ENCODE measurements around the gene FAM118A.
"Not testable (repeated sequence)": the region's sequence is repeated elsewhere in the genome, so short reads cannot be mapped to it uniquely, and the experiment has no call there.

The FAM118A gene

GRCh38 chr22:45309422-45310227 is at the start of gene FAM118A:
Gene FAM118A, plus strand, starts transcription at chr22:45309934. Its CDS starts 12,446 bp downstream, at chr22:45322380.
- peak; percentile 64 for DNase-seq (ENCODE audit: low read depth)
- peak within 1 kb of the TSS; percentile 88 for H3K4me3 ChIP-seq (ENCODE audit: low read depth, low read length)

DNA sequence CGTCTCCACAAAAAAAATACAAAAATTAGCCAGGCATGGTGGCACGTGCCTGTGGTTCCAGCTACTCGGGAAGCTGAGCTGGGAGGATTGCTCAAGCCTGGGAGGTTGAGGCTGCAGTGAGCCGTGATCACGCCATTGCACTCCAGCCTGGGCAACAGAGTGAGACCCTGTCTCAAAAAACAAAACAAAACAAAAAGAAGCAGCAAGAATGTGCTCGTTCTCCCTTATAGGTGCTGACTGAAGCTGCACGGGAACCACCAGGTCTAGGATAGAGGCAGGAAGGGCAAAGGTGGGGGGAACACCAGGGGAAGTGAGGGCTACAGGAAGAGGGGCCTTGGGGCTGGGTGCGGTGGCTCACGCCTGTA is 49.4 kb upstream of the FAM118A start:
- not testable (repeated sequence) for DNase-seq (ENCODE audit: low read depth); H3K4me3 ChIP-seq (ENCODE audit: low read depth, low read length)

DNA sequence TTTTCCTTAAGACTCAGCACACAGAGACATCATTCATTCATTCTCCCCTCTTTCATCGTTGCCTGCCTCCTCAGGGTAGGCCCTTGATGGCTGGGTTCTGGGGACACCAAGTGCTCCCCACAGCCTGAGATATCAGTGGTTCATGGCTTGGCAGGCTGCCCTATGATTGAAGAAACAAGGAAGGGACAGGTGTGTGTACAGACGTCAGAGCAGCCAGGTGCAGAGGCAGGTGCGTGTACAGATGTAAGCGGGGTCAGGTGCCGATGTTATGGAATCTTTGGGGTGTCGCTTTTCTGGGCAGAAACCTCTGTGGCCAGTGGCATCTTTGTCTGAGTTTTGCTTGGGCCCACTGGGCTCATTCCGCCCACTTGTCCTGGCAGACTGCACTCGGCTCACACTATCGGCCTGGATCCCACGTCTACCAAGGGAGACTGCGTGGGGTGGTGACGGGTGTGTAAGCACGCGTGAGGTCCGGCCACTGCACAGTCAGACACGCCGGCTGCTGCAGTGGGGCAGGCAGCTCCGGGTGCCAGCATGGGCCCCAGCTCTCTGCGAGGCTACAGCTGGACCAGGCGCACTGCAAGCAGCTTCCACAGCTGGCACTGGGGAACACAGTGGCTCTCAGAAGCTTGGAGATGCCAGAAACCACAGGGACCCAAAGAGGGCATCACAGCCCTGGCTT is 48.2 kb upstream of the FAM118A start:
- H3K4me3 ChIP-seq (ENCODE audit: low read depth, low read length), result no peak overlapping the region
- DNase-seq (ENCODE audit: low read depth), result no peak

- no peak overlapping the region for H3K4me3 ChIP-seq (ENCODE audit: low read depth, low read length)
- no peak for DNase-seq (ENCODE audit: low read depth)
These were observed 47.4 kb upstream of the FAM118A start for GRCh38 chr22:45262195-45262930.

DNA sequence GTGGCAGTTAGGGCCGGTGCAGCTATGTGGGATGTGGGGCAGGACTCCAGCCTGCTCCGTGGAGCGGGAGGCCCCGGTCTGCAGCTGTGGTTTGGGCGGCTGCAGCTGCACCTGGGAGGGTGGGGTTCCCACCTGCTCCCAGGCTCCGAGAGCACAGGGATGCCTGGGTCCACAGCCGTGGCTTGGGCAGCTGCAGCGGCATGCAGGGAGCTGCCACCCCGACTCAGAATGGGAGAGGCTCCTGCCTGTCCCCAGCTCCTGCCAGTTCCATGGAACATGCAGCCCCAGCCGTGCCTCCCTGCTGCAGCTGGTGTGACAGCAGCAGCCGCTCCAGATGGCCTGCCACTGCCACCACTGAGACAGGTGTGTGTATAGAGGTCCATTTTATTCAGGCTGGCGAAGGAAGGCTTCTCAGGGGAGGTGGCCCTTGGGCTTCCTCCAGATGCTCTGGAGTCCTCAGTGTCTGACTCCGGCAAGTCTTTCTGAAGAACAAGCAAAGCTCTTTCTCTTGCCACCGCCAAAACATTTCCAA is 46.7 kb upstream of the FAM118A start:
- H3K4me3 ChIP-seq (ENCODE audit: low read depth, low read length), result no peak overlapping the region
- no peak for DNase-seq (ENCODE audit: low read depth)

DNA sequence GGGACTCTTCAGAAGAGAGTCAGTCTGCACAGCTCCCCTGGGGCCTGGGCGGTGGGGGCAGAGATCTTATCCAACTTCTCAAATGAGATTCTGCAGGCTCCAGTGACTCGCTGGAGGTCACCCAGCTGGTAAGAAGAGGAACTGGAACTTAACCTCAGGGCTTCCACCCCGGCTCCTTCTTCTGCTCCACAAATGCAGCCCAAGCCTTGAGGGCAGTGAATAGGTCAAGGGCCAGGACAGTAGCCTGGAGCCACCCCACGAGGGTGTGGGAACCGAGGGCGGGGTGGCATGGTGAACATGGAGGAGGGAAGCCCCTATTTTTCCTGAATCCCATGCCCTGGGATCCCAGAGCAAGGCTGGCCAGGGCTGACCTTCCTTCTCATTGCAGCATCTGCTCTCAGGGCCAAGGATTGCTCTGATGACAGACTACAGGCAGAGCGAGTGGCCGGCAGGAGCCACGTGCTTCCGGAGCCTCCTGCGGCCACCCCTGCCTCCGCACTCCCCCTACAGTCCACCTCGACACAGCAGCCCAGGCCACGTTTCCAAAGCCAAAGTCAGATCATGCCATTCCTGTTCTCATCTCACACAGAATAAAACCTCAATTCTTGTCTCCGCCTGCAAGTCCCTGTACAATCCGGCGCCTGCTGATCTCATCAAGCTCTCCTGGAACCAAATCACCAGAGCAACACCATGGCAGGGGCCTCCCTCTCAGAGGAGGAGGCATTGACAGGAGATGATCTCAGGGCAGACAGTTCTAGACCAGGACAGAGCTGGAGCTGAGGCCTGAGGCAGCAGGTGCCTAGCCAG is 46.1 kb upstream of the FAM118A start:
- no peak overlapping the region for H3K4me3 ChIP-seq (ENCODE audit: low read depth, low read length)
- peak; percentile 34 for DNase-seq (ENCODE audit: low read depth)

GRCh38 chr22:45265535-45265934 is 44.2 kb upstream of the FAM118A start:
- DNase-seq (ENCODE audit: low read depth), result no peak
- no peak overlapping the region for H3K4me3 ChIP-seq (ENCODE audit: low read depth, low read length)

- H3K4me3 ChIP-seq (ENCODE audit: low read depth, low read length), result peak overlapping the region; percentile 61
- no peak for DNase-seq (ENCODE audit: low read depth)
These were observed 41.4 kb upstream of the FAM118A start for GRCh38 chr22:45268167-45268957.

- peak overlapping the region; percentile 61 for H3K4me3 ChIP-seq (ENCODE audit: low read depth, low read length)
- DNase-seq (ENCODE audit: low read depth), result no peak
These were observed 40.5 kb upstream of the FAM118A start for GRCh38 chr22:45268958-45269844.

- no peak for DNase-seq (ENCODE audit: low read depth)
- H3K4me3 ChIP-seq (ENCODE audit: low read depth, low read length), result no peak overlapping the region
These were observed 39.4 kb upstream of the FAM118A start for GRCh38 chr22:45270095-45271020.

GRCh38 chr22:45271667-45272201 is 38.0 kb upstream of the FAM118A start:
- H3K4me3 ChIP-seq (ENCODE audit: low read depth, low read length), result no peak overlapping the region
- no peak for DNase-seq (ENCODE audit: low read depth)

- DNase-seq (ENCODE audit: low read depth), result no peak
- no peak overlapping the region for H3K4me3 ChIP-seq (ENCODE audit: low read depth, low read length)
These were observed 37.2 kb upstream of the FAM118A start for GRCh38 chr22:45272498-45272897.

DNA sequence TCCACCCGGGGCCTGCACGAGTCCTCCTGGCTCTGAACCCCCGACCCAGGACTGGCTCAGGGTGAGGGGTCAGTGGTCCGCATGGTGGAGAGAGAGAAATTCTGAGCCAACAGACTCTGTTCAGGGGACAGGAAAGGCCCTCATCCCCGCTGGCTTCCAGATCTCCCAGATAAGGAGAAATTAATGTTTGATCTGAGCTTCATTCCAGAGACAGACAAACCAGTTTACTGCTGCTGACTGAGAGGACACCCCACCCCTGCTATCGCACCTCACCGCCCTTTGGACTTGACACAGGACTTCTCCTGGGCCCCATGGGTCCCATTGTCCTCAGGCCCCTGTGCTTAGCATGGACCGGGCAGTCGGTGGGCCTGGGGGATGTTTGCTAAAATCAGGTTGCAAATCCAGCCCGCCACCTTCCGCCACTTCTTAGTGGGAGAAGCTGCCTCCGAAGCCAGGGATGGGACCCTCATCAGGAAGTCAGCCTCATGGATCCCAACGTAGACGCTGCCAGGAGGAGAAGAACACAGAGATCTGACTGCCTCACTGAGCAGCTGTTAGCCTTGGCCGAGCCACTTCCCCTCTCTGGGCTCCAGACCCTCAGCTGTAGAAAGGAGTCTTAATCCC is 36.2 kb upstream of the FAM118A start:
- DNase-seq (ENCODE audit: low read depth), result no peak

GRCh38 chr22:45276507-45277105 is 33.1 kb upstream of the FAM118A start:
- no peak overlapping the region for H3K4me3 ChIP-seq (ENCODE audit: low read depth, low read length)
- DNase-seq (ENCODE audit: low read depth), result no peak

More for the DNA sequence above, 36.2 kb upstream of the FAM118A start:
- H3K4me3 ChIP-seq (ENCODE audit: low read depth, low read length), result no peak overlapping the region

GRCh38 chr22:45277720-45278119 is 32.0 kb upstream of the FAM118A start:
- DNase-seq (ENCODE audit: low read depth); H3K4me3 ChIP-seq (ENCODE audit: low read depth, low read length): not testable (repeated sequence)
